Calu3 (cell line): ENCODE data around the gene MYO18B. TPM values are rescaled to one million over a fixed set of nuclear protein-coding genes. Genes with fewer than 3 reads are reported as not detected.
A peak's percentile ranks its signal among the peaks of the same experiment; 100 is the strongest.

ENCODE experiments used
- BruUV-seq: library from RNA; stranded (reverse); fragments of 400-500 nt; replicated peaks from 2 replicates; lab custom pipeline; 2021; lab: Mats Ljungman, UMichigan
- CTCF ChIA-PET: fragments of 300-600 bp; sonication (Branson Sonifier 250); formaldehyde crosslinking; loops from one replicate; lab custom pipeline; 2022; ENCODE audit warnings: antibody characterized with exemption; lab: Charles Lee
- DNase-seq: peaks from one replicate; pipeline ENCODE4 v3.0.0; 2022
- H3K27ac Mint-ChIP-seq: one replicate; pipeline ENCODE4 v1.8.0; 2022; ENCODE audit warnings: mixed read lengths; ENCODE audit not compliant: unreplicated experiment
- H3K27me3 Mint-ChIP-seq: one replicate; pipeline ENCODE4 v1.8.0; 2022; ENCODE audit warnings: mixed read lengths; ENCODE audit not compliant: unreplicated experiment
- H3K36me3 Mint-ChIP-seq: one replicate; pipeline ENCODE4 v1.8.0; 2022; ENCODE audit warnings: mild to moderate bottlenecking, moderate library complexity, mixed read lengths; ENCODE audit not compliant: insufficient read depth, unreplicated experiment
- H3K4me1 Mint-ChIP-seq: one replicate; pipeline ENCODE4 v1.8.0; 2022; ENCODE audit warnings: mild to moderate bottlenecking, low read depth, mixed read lengths; ENCODE audit not compliant: unreplicated experiment
- H3K4me3 Mint-ChIP-seq: one replicate; pipeline ENCODE4 v1.8.0; 2022; ENCODE audit warnings: mild to moderate bottlenecking, low read depth, moderate library complexity, mixed read lengths; ENCODE audit not compliant: unreplicated experiment
- H3K9me3 Mint-ChIP-seq: one replicate; pipeline ENCODE4 v1.8.0; 2022; ENCODE audit warnings: low read depth, mixed read lengths; ENCODE audit not compliant: unreplicated experiment
- CTCF ChIP-seq: fragments of 200-600 bp; IDR thresholded peaks from one replicate; pipeline ENCODE4 v1.8.0; 2022; ENCODE audit warnings: antibody characterized with exemption; ENCODE audit not compliant: unreplicated experiment
- intact Hi-C: fragments of 100-400 bp; cut with micrococcal nuclease; formaldehyde crosslinking; loops from one replicate; pipeline ENCODE4 v1.10.0; 2022; ENCODE audit not compliant: unreplicated experiment
- total RNA-seq: library from RNA; stranded (reverse); gene quantifications from 2 replicates; pipeline ENCODE4 v1.2.3, GENCODE V29; 2022

Gene MYO18B
- total RNA-seq, 1 experiment from 2014 or later: 0.59 TPM

- Mint-ChIP-seq H3K36me3 (no peaks in the 10 kb centered on the region), H3K4me3 (no peak overlapping the region), H3K9me3 (no peaks in the 10 kb centered on the region), H3K27me3 (peaks cover 63% of the 10 kb centered on the region), H3K27ac (no peak overlapping the region), H3K4me1 (no peaks in the 10 kb centered on the region)
- CTCF ChIA-PET: no interaction called here
- no peak for TF ChIP-seq CTCF
- no TSS peak for BruUV-seq
- no peak for DNase-seq
- intact Hi-C loops: no loop called here
Observed at GRCh38 chr22:25777411-25777810, 35.4 kb downstream of the MYO18B start.

GRCh38 chr22:25777870-25778269, 35.9 kb downstream of the MYO18B start:
- Mint-ChIP-seq H3K4me1 (no peaks in the 10 kb centered on the region), H3K36me3 (no peaks in the 10 kb centered on the region), H3K27me3 (peaks cover 67% of the 10 kb centered on the region), H3K4me3 (no peak overlapping the region), H3K27ac (no peak overlapping the region), H3K9me3 (no peaks in the 10 kb centered on the region)
- DNase-seq: peak; percentile 46
- peak; percentile 27 for TF ChIP-seq CTCF
- CTCF ChIA-PET: no interaction called here
- intact Hi-C loops: loop anchor here (2.0 kb wide), 2 partner anchors 541 to 553 kb away; no protein-coding TSS in a partner anchor
- no TSS peak for BruUV-seq

DNA sequence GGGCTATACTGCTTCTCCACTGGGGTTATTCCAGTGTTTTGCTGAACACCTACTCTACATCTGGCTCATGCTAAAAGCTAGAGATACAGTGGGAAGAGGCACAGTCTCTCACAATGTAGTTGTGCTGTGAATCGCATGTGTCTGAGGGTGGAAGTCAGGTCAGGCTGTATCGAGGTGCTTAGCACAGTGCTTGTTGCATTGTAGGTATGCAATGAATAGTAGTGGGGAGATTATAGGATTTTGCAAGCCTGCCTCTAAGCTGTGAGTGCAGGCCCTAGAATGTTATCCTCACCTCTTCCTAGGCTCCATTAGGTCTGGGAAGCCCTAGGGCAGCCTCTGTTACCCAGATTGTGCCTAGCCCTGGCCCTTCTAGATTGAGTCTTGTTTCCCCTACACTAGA, 37.4 kb downstream of the MYO18B start:
- DNase-seq: no peak
- Mint-ChIP-seq H3K4me1 (no peaks in the 10 kb centered on the region), H3K36me3 (no peaks in the 10 kb centered on the region), H3K27me3 (peaks cover 76% of the 10 kb centered on the region), H3K4me3 (no peak overlapping the region), H3K27ac (no peak overlapping the region), H3K9me3 (no peaks in the 10 kb centered on the region)
- intact Hi-C loops: loop anchor here (2.0 kb wide), 2 partner anchors 543 to 551 kb away; no protein-coding TSS in a partner anchor
- no peak for TF ChIP-seq CTCF
- no TSS peak for BruUV-seq
- CTCF ChIA-PET: no interaction called here

- TF ChIP-seq CTCF: no peak
- H3K36me3 Mint-ChIP-seq: no peaks in the 10 kb centered on the region
- no peak overlapping the region for H3K4me3 Mint-ChIP-seq
- DNase-seq: no peak
- no peak overlapping the region for H3K27ac Mint-ChIP-seq
- CTCF ChIA-PET: no interaction called here
- H3K9me3 Mint-ChIP-seq: no peaks in the 10 kb centered on the region
- peaks cover 76% of the 10 kb centered on the region for H3K27me3 Mint-ChIP-seq
- intact Hi-C loops: loop anchor here (2.0 kb wide), 2 partner anchors 543 to 551 kb away; no protein-coding TSS in a partner anchor
- no peaks in the 10 kb centered on the region for H3K4me1 Mint-ChIP-seq
- BruUV-seq: no TSS peak
Observed at GRCh38 chr22:25779890-25780289, 37.9 kb downstream of the MYO18B start.
